LNCaP clone FGC (cell line): ENCODE data around the gene ADIPOQ.

Source experiments
- DNase-seq: peaks from one replicate; pipeline ENCODE4 v3.0.0-alpha.2; 2011; ENCODE audit warnings: low read depth
- H3K4me3 ChIP-seq: 2 replicates; pipeline ENCODE4 v1.5.1; 2011; ENCODE audit warnings: mild to moderate bottlenecking, low read depth, low read length, control low read depth
- TF ChIP-seq, protein P1 (sequence below): IDR thresholded peaks from 2 replicates; pipeline ENCODE4 v1.5.1; 2012; ENCODE audit warnings: mild to moderate bottlenecking; ENCODE audit not compliant: control insufficient read depth, insufficient read depth; ENCODE audit errors: extremely low read depth

ADIPOQ gene

DNA sequence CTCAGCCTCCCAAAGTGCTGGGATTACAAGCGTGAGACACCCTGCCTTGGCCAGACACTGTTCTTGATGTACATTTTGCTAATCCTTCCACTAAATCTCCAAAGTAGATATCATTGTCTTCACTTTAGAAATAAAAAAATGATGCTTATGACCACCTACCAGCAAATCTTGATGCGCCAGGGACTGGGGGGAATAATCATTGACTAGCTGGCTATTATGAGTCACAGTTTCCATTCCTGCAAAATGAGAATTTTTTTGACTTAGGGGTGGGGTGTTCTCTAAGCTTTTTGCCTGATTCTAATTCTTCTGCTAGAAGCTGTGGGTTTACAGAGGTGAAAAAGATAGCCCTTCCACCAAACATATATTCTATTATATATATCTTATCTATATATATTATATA is 19.1 kb upstream of the ADIPOQ start:
- TF ChIP-seq, protein P1, sequence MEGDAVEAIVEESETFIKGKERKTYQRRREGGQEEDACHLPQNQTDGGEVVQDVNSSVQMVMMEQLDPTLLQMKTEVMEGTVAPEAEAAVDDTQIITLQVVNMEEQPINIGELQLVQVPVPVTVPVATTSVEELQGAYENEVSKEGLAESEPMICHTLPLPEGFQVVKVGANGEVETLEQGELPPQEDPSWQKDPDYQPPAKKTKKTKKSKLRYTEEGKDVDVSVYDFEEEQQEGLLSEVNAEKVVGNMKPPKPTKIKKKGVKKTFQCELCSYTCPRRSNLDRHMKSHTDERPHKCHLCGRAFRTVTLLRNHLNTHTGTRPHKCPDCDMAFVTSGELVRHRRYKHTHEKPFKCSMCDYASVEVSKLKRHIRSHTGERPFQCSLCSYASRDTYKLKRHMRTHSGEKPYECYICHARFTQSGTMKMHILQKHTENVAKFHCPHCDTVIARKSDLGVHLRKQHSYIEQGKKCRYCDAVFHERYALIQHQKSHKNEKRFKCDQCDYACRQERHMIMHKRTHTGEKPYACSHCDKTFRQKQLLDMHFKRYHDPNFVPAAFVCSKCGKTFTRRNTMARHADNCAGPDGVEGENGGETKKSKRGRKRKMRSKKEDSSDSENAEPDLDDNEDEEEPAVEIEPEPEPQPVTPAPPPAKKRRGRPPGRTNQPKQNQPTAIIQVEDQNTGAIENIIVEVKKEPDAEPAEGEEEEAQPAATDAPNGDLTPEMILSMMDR, result no peak
- no peak for DNase-seq
- H3K4me3 ChIP-seq, result no peak overlapping the region

DNA sequence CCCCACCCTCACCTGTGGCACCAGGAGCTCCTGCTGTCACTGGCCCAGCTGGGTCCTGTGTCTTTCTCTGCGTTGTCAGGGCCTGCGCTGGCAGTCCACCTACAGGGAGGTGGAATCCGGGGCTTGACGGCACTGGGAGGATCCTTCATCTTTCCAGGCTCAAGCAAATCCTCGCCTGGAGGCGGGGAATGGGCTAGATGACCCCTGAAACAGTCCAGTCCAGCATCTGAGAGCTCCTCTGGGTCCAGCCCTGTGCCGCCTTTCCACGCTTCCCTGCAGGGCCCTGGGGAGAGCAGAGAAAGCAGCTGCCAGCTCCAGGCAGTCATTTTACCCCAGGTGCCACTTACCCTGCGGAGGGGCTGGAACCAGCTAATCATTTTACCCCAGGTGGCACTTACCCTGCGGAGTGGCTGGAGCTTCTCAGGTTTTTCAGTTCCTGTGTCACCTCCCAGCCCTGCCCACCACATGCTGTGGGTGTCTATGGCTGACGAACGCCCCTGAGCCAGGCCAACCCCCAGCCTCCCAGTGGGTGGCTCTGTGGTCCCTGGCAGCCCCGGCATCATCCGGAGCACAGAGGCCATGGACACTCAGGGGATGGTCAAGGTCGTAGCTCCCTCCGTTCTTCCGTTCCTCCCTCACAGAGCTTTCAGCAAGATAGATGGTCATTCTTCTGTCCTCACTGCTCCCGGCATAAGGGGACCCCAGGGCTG is 17.9 kb upstream of the ADIPOQ start:
- no peak for DNase-seq
- no peak overlapping the region for H3K4me3 ChIP-seq

DNA sequence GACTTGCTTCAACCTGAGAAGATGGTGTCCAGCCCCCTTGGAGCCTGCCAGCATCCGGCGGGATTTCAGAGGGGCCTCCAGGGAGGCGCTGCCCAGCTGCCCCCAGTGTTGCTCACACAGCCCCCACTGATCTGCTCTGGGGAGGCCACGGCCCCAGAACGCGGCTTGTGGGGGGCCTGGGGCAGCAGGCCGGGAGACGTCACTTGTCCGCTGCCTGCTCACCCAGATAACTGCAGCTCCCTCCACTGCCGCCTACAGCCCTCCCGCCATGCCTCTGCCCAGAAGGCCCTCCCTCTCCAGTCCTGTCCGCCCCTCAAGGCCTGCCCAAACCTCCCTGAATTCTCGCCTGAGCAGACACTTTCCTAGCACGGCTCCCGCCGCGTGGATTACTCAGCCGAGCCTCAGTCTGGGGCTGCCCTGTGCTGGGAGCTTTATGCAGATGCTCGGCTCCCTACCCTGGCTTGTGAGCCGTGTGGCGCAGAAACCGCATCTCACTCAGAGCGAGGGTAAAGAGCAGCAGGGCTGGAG is 17.2 kb upstream of the ADIPOQ start:
- TF ChIP-seq, protein P1, result no peak
- no peak overlapping the region for H3K4me3 ChIP-seq

More for the DNA sequence above, 17.9 kb upstream of the ADIPOQ start:
- TF ChIP-seq, protein P1, result no peak

DNA sequence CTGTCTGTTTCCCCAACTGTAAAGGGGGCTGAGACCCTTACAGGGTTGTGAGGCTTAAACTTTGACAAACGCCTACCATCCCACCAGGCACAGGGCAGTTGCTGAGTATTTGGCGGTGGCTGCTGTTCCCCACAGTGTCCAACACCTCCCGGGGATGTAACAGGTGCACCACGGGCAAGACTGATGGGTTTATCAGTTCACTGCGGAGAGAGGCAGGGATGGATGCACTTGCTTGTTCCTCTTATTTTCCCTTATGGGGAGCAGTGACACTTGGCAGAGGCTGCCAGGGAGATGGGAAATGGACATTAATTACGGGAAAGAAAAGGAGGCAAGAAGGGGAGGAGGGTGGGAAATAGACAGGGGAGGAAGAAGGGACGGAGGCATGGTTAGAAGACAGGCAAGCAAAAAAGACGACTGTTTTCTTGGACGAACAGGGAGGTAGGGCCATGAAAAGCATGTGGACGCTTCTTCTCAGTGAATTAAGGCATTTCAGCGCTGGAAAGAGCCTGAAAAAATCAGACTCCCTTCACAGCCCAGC is 16.6 kb upstream of the ADIPOQ start:
- no peak overlapping the region for H3K4me3 ChIP-seq
- TF ChIP-seq, protein P1, result no peak
- DNase-seq, result no peak

More for the DNA sequence above, 17.2 kb upstream of the ADIPOQ start:
- no peak for DNase-seq

DNA sequence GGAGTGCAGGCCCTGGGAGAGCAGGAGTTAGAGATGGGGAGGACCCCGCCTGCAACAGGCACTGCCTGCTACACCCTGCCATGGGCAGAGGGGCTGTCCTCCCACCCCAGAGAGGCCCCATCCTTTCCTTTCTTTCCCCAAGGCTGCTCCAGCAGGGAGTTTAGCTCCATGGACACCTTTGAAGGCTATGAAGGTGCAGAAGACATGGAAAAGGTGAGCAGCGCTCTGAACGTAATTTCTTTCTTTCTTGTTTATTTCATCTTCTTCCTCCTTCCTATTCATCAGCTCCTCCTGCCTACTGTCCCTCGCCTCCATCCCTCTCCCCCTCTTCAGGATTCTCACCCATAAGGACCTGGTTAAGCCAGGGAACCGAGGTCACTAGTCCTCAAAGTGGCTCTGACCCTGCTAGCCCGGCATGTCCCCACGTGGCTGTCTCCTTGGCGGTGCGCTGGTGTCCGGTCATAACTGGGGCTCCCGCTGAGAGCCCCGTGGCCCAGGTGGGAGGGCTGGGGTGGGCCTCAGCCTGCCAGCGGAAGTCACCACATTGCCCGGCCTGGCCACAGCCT is 16.0 kb upstream of the ADIPOQ start:
- TF ChIP-seq, protein P1, result no peak
- DNase-seq, result no peak
- H3K4me3 ChIP-seq, result peak overlapping the region; percentile 65

DNA sequence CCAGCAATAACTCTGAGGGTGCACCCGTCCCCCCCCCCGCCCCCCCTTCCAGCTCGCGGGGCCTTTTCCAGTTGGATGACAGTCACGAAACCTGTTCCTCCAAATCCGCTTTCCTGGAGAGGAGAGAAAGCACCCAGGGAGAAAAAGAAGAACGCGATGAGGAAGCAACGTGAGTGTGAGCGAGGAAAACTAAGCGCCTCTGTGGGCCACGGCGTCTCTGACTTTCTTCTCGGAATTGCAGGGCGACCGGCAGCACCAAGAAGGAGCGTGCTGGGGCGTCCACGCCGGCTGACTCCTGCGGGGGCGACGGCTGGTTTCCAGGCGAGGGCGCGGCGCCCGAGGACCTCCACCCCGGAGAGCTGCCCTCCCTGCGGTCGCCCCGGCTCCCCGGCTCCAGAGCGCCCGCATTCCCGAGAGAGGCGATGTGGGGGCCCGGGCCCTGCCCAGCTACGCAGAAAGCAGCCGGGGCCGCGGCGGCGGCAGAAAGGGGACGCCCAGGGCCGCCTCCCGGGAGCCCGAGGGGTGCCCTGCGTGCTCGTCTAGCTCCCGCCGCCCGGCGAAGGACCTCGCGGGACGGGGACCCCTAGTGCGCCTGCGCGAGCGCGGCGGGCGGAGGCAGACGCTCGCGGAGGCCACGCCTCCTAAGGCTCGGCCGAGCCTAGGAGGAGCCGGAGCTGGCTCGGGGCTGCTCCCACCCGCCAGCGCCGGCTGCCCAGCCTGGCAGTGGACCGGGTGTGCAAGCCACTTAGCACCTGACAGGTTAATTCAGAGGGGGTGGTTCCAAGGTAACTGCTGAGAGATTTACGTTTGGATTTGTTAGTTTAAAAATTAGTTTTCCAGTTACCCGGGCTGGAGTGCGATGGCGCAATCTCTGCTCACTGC is 15.3 kb upstream of the ADIPOQ start:
- DNase-seq, result no peak
- TF ChIP-seq, protein P1, result no peak
- peak overlapping the region; percentile 65 for H3K4me3 ChIP-seq
